Adrenal gland (tissue), 5 donors: ENCODE results near the gene ADAMTS8.

Source experiments
- CTCF ChIP-seq, 6 experiments: fragments of 450-650 bp in 4 of 6; fragments of 200-600 bp in 2 of 6; sonication (generic) in 1 of 6; IDR thresholded peaks; 1 replicate in 5 of 6; 2 replicates in 1 of 6; pipeline versions ENCODE4 v1.5.1 to v1.8.0; 2016 to 2021; ENCODE audit warnings: antibody characterized with exemption in 6 of 6, mild to moderate bottlenecking in 2 of 6, moderate library complexity in 1 of 6
- POLR2A ChIP-seq, 2 donors: fragments of 450-650 bp; IDR thresholded peaks; one replicate each; pipeline ENCODE4 v1.6.1; 2017; ENCODE audit warnings: antibody characterized with exemption in 2 of 2, mild to moderate bottlenecking in 2 of 2, moderate library complexity in 1 of 2
- donor health status: DM: no; HTN: no; CAD: no.

GRCh38 chr11:130429983-130430382 is 1.6 kb upstream of the ADAMTS8 start:
- no peak for TF ChIP-seq POLR2A (IDR thresholded peaks at IDR 0.05)
- no peak for TF ChIP-seq CTCF (IDR thresholded peaks at IDR 0.05)
